HG02798 (cell line): ENCODE data around the gene LBR.

Source experiments
- ATAC-seq: cut with Tn5 transposase; IDR thresholded peaks from one replicate; pipeline ENCODE4 v1.9.1; 2021; ENCODE audit warnings: mild to moderate bottlenecking; ENCODE audit not compliant: unreplicated experiment, poor library complexity

Gene LBR

DNA sequence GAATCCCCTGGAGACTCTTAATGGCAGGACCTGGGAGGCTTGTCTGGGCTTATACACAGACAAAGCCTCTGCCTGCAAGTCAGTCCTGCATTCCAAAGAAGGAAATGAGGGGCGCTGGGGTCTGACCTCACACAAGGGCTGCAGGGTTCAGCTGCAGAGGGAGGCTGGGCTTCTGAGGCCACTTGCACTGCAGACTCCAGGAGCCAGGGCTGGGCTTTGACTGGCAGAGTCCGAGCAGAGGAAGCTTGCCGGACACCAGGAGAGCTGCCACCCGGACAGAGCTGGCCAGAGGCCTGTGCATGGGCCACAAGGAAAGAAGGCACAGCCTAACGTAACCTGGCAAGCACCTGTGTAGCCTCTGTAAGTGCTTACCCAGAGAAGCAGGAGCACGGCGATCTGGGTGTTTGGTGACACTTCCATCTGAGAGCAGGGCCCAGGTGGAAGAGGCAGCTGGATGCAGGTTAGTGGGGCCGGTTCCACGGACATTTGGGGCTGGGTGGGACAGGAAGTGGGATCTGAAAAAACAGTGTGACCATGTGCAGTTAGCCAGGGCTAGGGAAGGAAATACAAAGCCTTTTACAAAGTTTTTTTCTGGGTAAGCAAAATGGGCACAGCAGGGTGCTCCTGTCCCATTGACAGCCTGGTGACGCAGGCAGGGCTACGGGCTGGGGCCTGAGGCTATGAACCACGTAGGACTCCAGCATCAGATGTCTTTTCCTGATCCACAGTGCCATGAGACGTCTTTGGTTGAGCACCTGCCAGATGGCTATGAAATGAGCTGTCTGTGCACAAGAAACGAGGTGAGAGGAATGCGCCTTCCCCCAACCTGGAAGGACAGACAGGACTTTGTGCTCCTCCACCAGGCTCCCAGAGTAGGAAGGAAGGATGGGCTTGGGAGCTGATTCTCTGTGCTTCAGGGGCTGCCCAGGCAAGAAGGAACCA lies 37.3 kb upstream of the LBR start:
- ATAC-seq = no peak

- ATAC-seq = no peak
Measured at GRCh38 chr1:225462714-225463574, 35.1 kb upstream of the LBR start.

DNA sequence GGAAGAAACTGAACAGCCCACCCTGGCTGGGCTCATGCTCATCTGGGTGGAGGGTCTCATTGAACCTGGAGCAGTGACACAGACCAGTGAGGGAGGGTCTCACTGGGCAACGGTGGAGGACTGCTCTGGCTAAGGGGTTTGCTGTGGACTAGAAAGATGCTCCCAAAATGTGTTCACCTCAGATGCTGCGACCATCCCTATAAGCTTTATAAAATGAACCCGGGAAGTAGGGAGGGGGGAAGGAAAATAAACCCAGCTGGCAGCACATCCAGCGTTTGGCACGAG lies 34.5 kb upstream of the LBR start:
- ATAC-seq = no peak

DNA sequence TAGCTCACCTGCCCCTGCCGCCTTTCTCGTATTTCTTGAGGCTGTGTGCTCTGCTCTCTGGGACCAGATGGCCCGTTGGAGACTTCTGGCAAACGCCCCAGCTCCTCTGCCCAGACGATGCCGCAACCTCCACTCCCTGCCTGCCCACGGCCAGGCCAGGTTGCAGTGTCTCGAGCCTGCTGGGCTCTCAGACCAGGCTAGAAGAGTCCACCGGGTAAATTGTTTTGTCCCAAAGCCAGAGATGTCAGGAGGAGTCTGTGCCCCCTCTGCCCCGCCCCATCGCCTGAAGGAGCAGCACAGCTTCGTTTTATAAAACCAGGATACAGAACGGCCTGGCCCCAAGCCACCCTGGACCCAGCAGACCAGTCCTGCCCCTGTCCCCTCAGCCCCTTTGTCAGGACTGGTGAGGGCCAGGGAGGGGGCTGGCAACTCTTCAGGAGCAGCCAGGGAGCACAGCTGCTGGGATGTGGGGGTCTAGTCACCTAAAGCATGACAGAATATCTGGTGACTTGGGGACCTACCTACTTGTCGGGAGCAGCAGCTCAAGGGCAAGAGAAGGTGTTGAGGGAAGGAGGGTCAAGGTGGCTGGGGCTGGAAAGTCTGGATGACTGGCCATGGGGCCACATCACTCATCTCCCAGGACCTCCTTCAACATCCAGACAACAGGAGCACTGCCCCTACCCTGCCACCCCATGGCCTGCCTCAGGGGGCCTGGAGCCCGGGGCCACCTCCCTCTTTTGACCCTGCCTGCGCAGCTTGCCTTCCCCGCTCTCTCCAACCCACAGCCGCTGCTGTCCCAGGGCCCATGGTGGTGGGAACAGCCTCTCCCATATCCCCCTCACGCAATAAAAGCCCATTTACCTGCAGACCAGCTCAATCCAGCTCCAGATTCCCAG lies 33.9 kb upstream of the LBR start:
- no peak for ATAC-seq

DNA sequence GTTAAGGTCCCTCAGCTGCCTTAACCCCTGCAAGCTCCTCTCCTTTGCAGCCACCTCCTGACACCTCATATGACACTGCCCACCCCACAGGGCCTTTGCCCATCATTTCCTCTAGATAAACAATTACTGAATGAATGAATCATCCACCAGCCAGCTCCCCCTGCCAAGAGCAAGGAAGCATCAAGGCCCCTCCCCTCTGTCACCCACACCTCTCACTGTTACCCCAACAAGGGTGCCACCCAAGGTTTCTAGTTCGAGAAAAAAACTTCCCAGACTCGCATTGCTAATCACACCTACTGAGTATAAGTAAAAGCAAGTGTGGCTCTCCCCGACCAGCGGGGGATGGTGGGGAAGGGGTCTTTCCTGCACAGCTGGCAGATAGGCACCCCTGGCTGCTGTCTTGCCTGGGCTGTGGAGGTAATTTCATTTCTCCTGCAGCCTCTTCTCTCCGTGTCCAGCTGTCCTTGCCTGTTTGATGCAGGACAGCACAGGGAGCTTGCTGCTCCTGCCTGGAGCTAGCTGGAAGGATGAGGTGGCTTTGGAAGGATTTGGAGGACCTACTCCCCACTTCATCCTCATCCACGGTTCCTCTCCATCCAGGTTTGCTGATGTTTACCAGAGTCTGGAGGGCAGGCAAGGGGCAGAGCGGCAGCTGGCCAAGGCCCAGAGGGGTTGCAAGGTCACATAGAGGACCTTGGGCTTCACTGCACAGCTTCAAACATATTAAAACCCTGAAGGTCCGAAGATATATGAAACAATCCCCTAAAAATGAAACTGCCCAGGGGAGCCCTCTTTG lies 33.1 kb upstream of the LBR start:
- no peak for ATAC-seq

DNA sequence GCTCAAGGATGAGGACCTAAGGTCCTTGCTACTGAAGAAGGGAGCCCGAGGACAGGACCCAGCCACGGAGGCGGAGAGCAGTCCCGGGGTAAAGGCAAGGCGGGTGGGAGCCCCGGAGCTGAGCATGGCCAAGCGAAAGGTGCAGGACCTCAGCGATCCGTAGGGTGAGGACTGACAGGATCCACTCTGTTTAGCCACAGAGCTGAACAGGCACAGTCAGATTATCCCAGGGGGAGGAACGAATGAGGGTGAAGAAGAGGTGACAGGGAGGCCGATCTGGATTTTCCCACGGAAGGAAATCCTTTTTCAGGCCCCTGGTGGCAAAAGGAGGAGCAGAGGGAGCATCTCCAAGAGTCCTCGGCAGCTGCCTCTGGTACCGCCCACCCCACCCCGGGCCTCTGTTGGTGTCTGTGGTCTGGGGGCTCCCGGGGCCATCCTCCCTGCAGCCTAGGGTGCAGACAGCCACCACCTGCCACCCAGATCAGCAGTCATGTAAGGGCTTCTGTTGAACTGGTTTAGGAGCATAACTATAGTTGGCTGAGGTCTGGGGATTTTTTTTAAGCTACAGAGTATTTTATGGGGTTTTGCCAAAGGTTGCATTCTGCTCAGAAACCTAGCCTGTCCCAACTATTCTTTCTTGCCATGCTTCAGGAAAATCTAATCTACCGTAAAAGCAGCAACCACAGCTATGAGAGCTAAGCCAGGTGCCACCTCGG lies 32.3 kb upstream of the LBR start:
- ATAC-seq = no peak

DNA sequence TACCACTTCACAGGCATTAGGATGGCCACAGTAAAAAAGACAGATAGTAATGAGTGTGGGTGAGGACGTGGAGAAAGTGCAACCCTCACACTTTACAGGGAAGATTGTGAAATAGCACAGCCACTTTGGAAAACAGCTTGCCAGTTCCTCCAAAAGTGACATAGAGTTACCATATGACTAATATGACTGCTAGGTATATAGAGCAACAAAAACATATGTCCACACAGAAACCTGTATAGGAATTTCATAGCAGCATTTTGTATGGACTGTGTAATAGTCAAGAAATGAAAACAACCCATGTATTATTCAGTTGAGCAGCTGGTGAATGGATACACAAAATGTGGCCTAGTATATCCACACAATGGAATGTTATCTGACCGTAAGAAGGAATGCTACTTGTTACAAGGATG lies 30.4 kb upstream of the LBR start:
- ATAC-seq = no peak

- peak; percentile 84 for ATAC-seq
Measured at GRCh38 chr1:225454733-225455132, 26.9 kb upstream of the LBR start.

- ATAC-seq = peak; percentile 37
Measured at GRCh38 chr1:225453797-225454648, 26.2 kb upstream of the LBR start.

- no peak for ATAC-seq
Measured at GRCh38 chr1:225451840-225452515, 24.1 kb upstream of the LBR start.

DNA sequence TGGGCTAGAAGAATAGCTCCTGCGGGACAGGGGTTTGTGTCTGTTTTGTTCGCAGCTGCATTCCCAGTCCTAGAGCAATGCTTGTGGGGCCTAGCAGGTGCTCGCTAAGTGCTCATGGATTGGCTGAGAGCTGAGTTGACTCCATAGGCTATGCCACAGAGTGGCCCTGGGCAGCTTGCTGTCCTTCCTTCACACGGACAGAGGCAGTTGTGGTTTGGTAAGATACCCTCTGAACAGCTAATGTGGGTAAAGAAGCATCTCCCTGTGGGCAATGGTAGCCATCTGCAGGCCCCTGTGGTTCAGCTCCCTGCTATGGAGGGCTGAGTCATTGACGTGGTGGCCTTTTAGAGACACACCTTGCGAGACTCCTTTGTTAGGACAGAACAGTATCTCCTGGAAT lies 23.5 kb upstream of the LBR start:
- ATAC-seq = no peak

DNA sequence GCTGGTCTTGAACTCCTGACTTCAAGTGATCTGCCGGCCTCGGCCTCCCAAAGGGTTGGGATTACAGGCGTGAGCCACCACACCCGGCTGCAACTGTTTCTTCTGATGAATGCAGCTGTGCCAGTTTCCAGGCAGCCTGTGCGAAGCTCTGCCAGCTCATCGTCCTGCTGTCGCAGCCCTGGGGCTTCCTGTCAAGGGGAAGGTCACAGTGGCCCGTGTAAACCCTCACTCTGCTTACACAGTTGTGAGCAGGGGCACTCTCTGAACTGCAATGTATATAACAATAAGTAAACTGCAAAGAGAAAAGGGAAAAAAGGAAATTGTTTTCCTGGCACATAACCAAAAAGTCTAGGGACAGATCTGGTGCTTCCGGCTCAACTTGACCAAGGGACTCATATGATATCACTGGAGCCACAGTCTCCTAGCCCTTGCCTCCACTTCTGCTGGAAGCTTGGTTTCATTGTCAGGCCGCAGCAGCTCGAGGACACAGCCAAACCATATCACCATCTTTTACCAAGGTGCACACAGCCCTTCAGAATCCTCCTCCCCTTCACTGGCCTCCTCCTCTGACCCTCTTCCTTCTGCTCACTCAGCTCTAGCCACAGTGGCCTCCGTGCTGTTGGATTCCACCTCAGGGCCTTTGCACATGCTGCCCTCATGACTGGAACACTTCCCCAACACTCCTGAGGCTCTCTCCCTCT lies 22.8 kb upstream of the LBR start:
- ATAC-seq = no peak

GRCh38 chr1:225449774-225450173 lies 21.9 kb upstream of the LBR start:
- no peak for ATAC-seq

DNA sequence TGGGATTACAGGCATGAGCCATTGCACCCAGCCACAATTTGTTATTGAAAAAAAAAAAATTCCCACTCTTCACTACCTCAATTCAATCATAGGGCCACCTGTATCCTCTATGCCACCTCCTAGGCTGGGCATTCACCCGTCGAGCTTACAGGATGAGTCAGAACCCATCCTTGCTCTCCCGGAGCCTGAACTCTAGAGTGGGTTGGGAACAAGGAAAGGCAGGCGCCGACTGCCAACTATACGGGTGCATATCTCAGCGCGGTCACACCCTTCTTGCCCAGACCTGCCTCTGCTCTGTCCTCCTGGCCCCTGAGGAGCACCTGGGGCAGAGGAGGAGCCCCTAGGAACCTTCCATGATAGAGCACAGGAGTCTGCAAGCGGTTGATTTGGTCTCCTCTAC lies 21.4 kb upstream of the LBR start:
- ATAC-seq = no peak

- ATAC-seq = no peak
Measured at GRCh38 chr1:225448146-225448805, 20.4 kb upstream of the LBR start.

GRCh38 chr1:225447650-225448089 lies 19.8 kb upstream of the LBR start:
- ATAC-seq = no peak
